Measurements from ENCODE around the gene TSHZ2.

- TF ChIP-seq FOXM1 (IDR thresholded peaks at IDR 0.05; ENCODE audit: borderline replicate concordance, low read depth) (no peak), RAD21 (IDR thresholded peaks at IDR 0.05; ENCODE audit: low read depth) (no peak), USF1 (IDR thresholded peaks at IDR 0.05) (no peak), TAF1 (IDR thresholded peaks at IDR 0.05; ENCODE audit: low read depth) (no peak), MAX (IDR thresholded peaks at IDR 0.05) (no peak), EP300 (IDR thresholded peaks at IDR 0.05; ENCODE audit: borderline replicate concordance) (no peak), TCF12 (IDR thresholded peaks at IDR 0.05; ENCODE audit: low read depth) (no peak), REST (IDR thresholded peaks at IDR 0.05; ENCODE audit: low read depth) (no peak), YY1 (IDR thresholded peaks at IDR 0.05; ENCODE audit: low read depth) (no peak), CREB1 (IDR thresholded peaks at IDR 0.05; ENCODE audit: low read depth) (no peak)
These were observed 232.9 kb downstream of the TSHZ2 start for GRCh38 chr20:53205046-53205445.

Data from Ishikawa (cell line).